Measurements from ENCODE around the gene KCNJ14.

KCNJ14 gene

GRCh38 chr19:48461651-48461981, 6.2 kb downstream of the KCNJ14 start:
- no peak for DNase-seq (ENCODE audit: low read depth)
- TF ChIP-seq, protein P1, sequence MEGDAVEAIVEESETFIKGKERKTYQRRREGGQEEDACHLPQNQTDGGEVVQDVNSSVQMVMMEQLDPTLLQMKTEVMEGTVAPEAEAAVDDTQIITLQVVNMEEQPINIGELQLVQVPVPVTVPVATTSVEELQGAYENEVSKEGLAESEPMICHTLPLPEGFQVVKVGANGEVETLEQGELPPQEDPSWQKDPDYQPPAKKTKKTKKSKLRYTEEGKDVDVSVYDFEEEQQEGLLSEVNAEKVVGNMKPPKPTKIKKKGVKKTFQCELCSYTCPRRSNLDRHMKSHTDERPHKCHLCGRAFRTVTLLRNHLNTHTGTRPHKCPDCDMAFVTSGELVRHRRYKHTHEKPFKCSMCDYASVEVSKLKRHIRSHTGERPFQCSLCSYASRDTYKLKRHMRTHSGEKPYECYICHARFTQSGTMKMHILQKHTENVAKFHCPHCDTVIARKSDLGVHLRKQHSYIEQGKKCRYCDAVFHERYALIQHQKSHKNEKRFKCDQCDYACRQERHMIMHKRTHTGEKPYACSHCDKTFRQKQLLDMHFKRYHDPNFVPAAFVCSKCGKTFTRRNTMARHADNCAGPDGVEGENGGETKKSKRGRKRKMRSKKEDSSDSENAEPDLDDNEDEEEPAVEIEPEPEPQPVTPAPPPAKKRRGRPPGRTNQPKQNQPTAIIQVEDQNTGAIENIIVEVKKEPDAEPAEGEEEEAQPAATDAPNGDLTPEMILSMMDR (IDR thresholded peaks at IDR 0.05; ENCODE audit: low read depth, low read length, missing control alignments) = no peak
- H3K4me3 ChIP-seq (ENCODE audit: low read depth, low read length) = no peak overlapping the region

DNA sequence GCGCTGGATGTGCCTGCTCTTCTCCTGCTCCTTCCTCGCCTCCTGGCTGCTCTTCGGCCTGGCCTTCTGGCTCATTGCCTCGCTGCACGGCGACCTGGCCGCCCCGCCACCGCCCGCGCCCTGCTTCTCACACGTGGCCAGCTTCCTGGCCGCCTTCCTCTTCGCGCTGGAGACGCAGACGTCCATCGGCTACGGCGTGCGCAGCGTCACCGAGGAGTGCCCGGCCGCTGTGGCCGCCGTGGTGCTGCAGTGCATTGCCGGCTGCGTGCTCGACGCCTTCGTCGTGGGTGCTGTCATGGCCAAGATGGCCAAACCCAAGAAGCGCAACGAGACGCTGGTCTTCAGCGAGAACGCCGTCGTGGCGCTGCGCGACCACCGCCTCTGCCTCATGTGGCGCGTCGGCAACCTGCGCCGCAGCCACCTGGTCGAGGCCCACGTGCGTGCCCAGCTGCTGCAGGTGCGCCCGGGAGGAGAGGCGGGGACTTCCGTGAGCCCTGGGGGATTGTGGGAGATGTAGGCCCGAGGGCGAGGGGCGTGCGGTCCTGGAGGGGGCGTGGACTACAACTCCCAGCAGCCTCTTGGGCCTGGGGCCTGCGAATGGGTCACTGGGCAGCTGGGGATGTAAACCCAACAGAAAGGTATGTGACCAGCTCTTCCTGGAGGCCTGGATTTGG, 6.7 kb downstream of the KCNJ14 start:
- DNase-seq (ENCODE audit: low read depth) = no peak
- H3K4me3 ChIP-seq (ENCODE audit: low read depth, low read length) = no peak overlapping the region
- TF ChIP-seq, protein P1 (IDR thresholded peaks at IDR 0.05; ENCODE audit: low read depth, low read length, missing control alignments) = no peak

DNA sequence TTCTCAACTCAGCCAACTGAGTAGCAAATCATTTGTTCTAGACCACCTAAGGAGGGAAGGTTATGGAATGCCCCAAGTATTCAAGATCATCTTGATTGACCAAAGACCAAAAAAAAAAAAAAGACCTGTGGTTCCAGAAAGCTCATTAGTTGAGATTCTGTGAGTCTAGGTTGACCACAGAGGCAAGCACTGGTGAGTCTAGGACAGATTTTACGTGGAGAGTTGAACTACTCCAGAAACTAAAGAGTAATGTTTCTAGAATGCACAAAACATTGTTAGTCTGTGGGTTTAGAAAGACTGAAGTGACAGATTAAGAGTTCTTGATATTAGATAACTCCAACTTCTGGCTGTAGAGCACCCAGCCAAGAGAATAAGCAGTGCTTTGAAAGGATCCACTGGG, 9.8 kb downstream of the KCNJ14 start:
- TF ChIP-seq, protein P1 (IDR thresholded peaks at IDR 0.05; ENCODE audit: low read depth, low read length, missing control alignments) = no peak
- DNase-seq (ENCODE audit: low read depth) = no peak
- no peak overlapping the region for H3K4me3 ChIP-seq (ENCODE audit: low read depth, low read length)

DNA sequence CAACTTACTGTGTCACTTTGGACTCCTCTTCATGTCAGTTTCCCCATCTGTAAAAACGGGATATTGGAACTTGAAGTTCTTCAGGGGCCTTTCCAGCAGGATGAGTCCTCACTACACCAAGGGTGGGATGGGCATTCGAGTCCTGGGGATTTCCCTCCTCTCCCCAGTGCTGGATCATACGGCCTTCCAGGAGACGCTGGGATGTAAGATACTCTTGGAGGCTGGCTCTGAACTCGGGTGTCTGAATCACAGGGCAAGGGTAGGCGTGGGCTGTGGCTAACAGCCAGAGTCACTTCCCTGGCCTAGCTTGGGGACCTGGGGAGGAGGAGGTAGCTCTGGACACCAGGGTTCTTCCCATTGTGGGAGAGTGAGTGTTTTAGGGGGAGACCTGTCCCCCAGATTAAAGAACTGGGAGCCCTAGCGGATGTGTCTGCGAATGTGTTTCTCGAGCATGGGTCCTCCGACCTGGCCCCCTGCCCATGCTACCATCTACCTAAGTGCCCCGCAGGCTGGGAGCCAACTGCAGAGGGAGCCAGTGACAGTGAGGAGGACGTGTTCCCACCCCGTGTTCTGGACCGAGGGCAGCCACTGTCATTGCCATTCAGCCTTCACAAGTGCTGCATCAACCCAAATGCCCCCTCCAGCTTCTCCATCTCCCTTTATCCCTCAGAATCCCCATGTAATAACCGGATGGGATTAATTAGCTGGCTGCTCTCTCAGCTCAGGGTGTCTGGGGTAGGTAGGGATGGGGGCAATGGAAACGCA, 11.4 kb downstream of the KCNJ14 start:
- no peak for DNase-seq (ENCODE audit: low read depth)
- TF ChIP-seq, protein P1 (IDR thresholded peaks at IDR 0.05; ENCODE audit: low read depth, low read length, missing control alignments) = no peak
- H3K4me3 ChIP-seq (ENCODE audit: low read depth, low read length) = no peak overlapping the region

DNA sequence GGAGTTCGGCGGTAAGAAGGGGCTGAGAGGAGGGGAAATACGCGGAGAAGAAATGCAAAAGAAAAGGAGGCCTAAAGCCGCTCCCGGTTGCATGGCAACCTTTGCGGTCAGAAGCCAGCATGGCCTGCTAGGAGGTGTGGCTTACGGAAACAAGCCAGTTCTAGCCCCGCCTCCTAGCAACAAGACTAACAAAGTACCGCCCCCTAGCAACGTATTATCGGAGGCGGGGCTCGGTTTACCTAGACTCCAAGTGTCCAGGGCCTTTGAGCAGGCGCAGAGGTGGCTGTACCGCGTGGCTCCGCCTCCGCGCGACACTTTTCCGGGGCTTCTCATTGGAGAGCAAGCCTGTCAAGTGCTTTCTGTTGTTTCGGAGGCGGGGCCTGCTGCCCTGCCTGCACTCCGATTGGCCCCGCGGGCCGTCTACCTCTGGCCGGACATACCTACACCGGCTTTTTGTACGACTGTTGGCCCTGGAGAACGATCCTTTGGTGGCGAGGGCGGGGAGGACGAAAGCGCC, 13.5 kb downstream of the KCNJ14 start:
- TF ChIP-seq, protein P1 (IDR thresholded peaks at IDR 0.05; ENCODE audit: low read depth, low read length, missing control alignments) = no peak

GRCh38 chr19:48469289-48469881, 14.0 kb downstream of the KCNJ14 start, which contains the start of gene CYTH2:
Gene CYTH2 (plus strand): TSS chr19:48469369. CDS start chr19:48469508, 139 bp downstream.
- DNase-seq (ENCODE audit: low read depth) = no peak
- TF ChIP-seq, protein P1 (IDR thresholded peaks at IDR 0.05; ENCODE audit: low read depth, low read length, missing control alignments) = no peak
- peak within 1 kb of the TSS; percentile 91 for H3K4me3 ChIP-seq (ENCODE audit: low read depth, low read length)

More for the DNA sequence above, 13.5 kb downstream of the KCNJ14 start:
- DNase-seq (ENCODE audit: low read depth) = peak; percentile 99
- H3K4me3 ChIP-seq (ENCODE audit: low read depth, low read length) = peak overlapping the region; percentile 91
